OCI-LY1 (cell line): ENCODE measurements around the gene MCF2L2.

Experiments used
- CTCF ChIP-seq: fragments of 200-600 bp; sonication (generic), shearing (Covaris generic); IDR thresholded peaks from 2 replicates; pipeline ENCODE4 v1.5.1; 2017; ENCODE audit warnings: mild to moderate bottlenecking, antibody characterized with exemption, low read length, moderate library complexity, mixed read lengths
- EZH2 ChIP-seq: fragments of 200-600 bp; sonication (generic), shearing (Covaris generic); IDR thresholded peaks from 2 replicates; pipeline ENCODE4 v1.8.0; 2017; ENCODE audit warnings: borderline replicate concordance, mixed run types, mild to moderate bottlenecking, antibody characterized with exemption, low read length, moderate library complexity, mixed read lengths

GRCh38 chr3:183212565-183212964 lies 215.9 kb downstream of the MCF2L2 start:
- TF ChIP-seq CTCF (no peak), EZH2 (no peak)
